Panc1 (cell line): ENCODE data around the gene BHLHA15. TPM values are rescaled to one million over a fixed set of nuclear protein-coding genes. Genes with fewer than 3 reads are reported as not detected.

Source experiments
- ATAC-seq: fragments of 200-7000 bp; cut with Tn5 transposase; 2 replicates; pipeline ENCODE4 v1.9.1; 2020; ENCODE audit warnings: mild to moderate bottlenecking, moderate library complexity
- BruUV-seq: library from RNA; stranded (reverse); fragments of 400-500 nt; replicated peaks from 2 replicates; lab custom pipeline; 2021; lab: Mats Ljungman, UMichigan
- CTCF ChIA-PET: fragments of 300-600 bp; sonication (Branson Sonifier 250); formaldehyde crosslinking; loops from one replicate; lab custom pipeline; 2022; ENCODE audit warnings: antibody characterized with exemption; lab: Charles Lee
- POLR2A ChIA-PET: fragments of 300-600 bp; sonication (Branson Sonifier 250); formaldehyde crosslinking; loops from one replicate; lab custom pipeline; 2022; ENCODE audit warnings: antibody characterized with exemption; lab: Charles Lee
- DNase-seq: peaks from one replicate; pipeline ENCODE4 v3.0.0-alpha.2; 2010; ENCODE audit warnings: low read depth, low spot score
- H3K27ac ChIP-seq: 2 replicates; pipeline ENCODE4 v1.5.1; 2011; ENCODE audit warnings: mild to moderate bottlenecking, low read length, inconsistent platforms
- H3K27me3 ChIP-seq: fragments of 200-500 bp; sonication (Bioruptor generic); 2 replicates; pipeline ENCODE4 v1.6.0; 2014; ENCODE audit warnings: low read length, inconsistent platforms; ENCODE audit not compliant: control insufficient read depth, insufficient read depth
- H3K36me3 ChIP-seq: fragments of 200-500 bp; sonication (Bioruptor generic); 2 replicates; pipeline ENCODE4 v1.5.1; 2014; ENCODE audit warnings: inconsistent platforms, mild to moderate bottlenecking, low read length, moderate library complexity; ENCODE audit not compliant: control insufficient read depth, insufficient read depth
- H3K4me1 ChIP-seq: 2 replicates; pipeline ENCODE4 v1.5.1; 2011; ENCODE audit warnings: inconsistent platforms, mild to moderate bottlenecking, low read length, moderate library complexity; ENCODE audit not compliant: control insufficient read depth, insufficient read depth
- H3K4me3 ChIP-seq, 2 experiments: 2 replicates each; pipeline ENCODE4 v1.5.1; 2011 to 2012; ENCODE audit warnings: low read depth in 2 of 2, low read length in 2 of 2, mild to moderate bottlenecking in 2 of 2, inconsistent platforms in 1 of 2, moderate library complexity in 1 of 2
- H3K9me3 ChIP-seq: fragments of 200-500 bp; sonication (Bioruptor generic); 2 replicates; pipeline ENCODE4 v1.5.1; 2014; ENCODE audit warnings: low read depth, mild to moderate bottlenecking, inconsistent platforms, low read length, moderate library complexity; ENCODE audit not compliant: control insufficient read depth, insufficient read depth
- POLR2AphosphoS5 ChIP-seq: IDR thresholded peaks from 2 replicates; pipeline ENCODE4 v1.6.1; 2012; ENCODE audit warnings: mild to moderate bottlenecking, low read depth, low read length, moderate library complexity
- REST ChIP-seq, 2 experiments: IDR thresholded peaks; 2 replicates each; pipeline ENCODE4 v1.6.1; 2011 to 2012; ENCODE audit warnings: low read depth in 2 of 2, control low read depth in 1 of 2, low read length in 1 of 2, mild to moderate bottlenecking in 1 of 2, moderate library complexity in 1 of 2; ENCODE audit not compliant: insufficient read depth in 1 of 2
- SIN3A ChIP-seq: IDR thresholded peaks from 2 replicates; pipeline ENCODE4 v1.6.1; 2012; ENCODE audit warnings: low read depth, mild to moderate bottlenecking, low read length, moderate library complexity, borderline replicate concordance; ENCODE audit not compliant: insufficient read depth
- TCF7L2 ChIP-seq: IDR thresholded peaks from 2 replicates; pipeline ENCODE4 v1.6.1; 2011; ENCODE audit warnings: mild to moderate bottlenecking, low read depth, low read length, inconsistent platforms
- in situ Hi-C: cut with HindIII; loops from 2 replicates; pipeline ENCODE4 v1.10.0; 2016; ENCODE audit warnings: low sequenced_read_pairs, low pct_unique_long_range_greater_than_20kb
- intact Hi-C: fragments of 100-400 bp; cut with micrococcal nuclease; formaldehyde crosslinking; loops from one replicate; pipeline ENCODE4 v1.10.0; 2022; ENCODE audit not compliant: unreplicated experiment
- total RNA-seq: library from RNA; stranded (reverse); gene quantifications from one replicate; pipeline ENCODE4 v1.2.1, GENCODE V29; 2021; ENCODE audit not compliant: unreplicated experiment
- TF ChIP-seq, protein P1 (sequence below): fragments of 450-650 bp; IDR thresholded peaks from 2 replicates; pipeline ENCODE4 v1.5.1; 2017; ENCODE audit warnings: mild to moderate bottlenecking

The BHLHA15 gene
- total RNA-seq, 1 experiment from 2014 or later = 0.26 TPM

DNA sequence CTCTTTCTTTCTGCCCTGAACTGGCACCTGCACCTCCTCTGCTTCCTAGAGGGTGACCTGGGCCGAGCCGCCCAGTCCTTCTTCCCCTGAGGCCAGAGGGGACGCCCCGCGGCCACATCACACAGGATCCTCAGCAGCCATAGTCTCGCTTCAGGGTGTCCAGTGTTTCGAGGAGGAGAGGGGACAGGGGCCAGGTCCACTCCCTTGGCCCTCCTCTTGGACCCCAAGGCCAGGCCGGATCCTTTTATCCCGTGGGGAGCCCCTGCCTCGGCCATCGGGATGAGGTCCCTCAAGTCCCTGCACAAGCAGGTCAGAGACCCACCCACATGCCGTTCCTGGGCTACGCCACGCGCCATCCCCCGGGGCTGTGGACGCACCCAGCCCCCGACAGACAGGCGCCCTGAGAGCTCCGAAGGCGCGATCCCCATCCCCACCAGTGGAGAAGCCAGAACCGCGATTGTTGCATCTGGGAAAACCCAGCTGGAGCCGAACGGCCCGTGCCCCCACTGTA lies 3.6 kb downstream of the BHLHA15 start:
- Histone ChIP-seq H3K27ac (no peak overlapping the region), H3K36me3 (no peaks in the 10 kb centered on the region), H3K4me1 (no peaks in the 10 kb centered on the region), H3K27me3 (no peaks in the 10 kb centered on the region), H3K9me3 (no peaks in the 10 kb centered on the region), H3K4me3 (no peak overlapping the region)
- TF ChIP-seq POLR2AphosphoS5 (no peak), TCF7L2 (no peak), REST (IDR thresholded peaks at IDR 0.05; ENCODE audit: insufficient read depth in 1 of 2, low read depth in 2 of 2, low read length in 1 of 2) (no peak), SIN3A (no peak)
- TF ChIP-seq, protein P1, sequence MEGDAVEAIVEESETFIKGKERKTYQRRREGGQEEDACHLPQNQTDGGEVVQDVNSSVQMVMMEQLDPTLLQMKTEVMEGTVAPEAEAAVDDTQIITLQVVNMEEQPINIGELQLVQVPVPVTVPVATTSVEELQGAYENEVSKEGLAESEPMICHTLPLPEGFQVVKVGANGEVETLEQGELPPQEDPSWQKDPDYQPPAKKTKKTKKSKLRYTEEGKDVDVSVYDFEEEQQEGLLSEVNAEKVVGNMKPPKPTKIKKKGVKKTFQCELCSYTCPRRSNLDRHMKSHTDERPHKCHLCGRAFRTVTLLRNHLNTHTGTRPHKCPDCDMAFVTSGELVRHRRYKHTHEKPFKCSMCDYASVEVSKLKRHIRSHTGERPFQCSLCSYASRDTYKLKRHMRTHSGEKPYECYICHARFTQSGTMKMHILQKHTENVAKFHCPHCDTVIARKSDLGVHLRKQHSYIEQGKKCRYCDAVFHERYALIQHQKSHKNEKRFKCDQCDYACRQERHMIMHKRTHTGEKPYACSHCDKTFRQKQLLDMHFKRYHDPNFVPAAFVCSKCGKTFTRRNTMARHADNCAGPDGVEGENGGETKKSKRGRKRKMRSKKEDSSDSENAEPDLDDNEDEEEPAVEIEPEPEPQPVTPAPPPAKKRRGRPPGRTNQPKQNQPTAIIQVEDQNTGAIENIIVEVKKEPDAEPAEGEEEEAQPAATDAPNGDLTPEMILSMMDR = no peak
- in situ Hi-C loops = no loop called here
- intact Hi-C loops = no loop called here
- ChIA-PET CTCF (no interaction called here), POLR2A (no interaction called here)
- ATAC-seq (no peak), DNase-seq (no peak)
- BruUV-seq = no TSS peak

- Histone ChIP-seq H3K27ac (no peak overlapping the region), H3K4me3 (no peak overlapping the region), H3K27me3 (no peaks in the 10 kb centered on the region), H3K9me3 (no peaks in the 10 kb centered on the region), H3K4me1 (no peaks in the 10 kb centered on the region), H3K36me3 (no peaks in the 10 kb centered on the region)
- ChIA-PET CTCF (no interaction called here), POLR2A (no interaction called here)
- in situ Hi-C loops (no loop called here), intact Hi-C loops (no loop called here)
- DNase-seq (no peak), ATAC-seq (no peak)
- TSS peak; percentile 91 for BruUV-seq
- TF ChIP-seq, protein P1 = no peak
Observed at GRCh38 chr7:98215561-98216495, 4.6 kb downstream of the BHLHA15 start.
